PC-3 (cell line): ENCODE measurements around the gene SRD5A3.

ENCODE experiments used
- CTCF ChIP-seq: fragments of 300-600 bp; sonication (generic); conservative IDR thresholded peaks from 2 replicates; pipeline ENCODE4 v1.5.1; 2017; ENCODE audit warnings: antibody characterized with exemption, low read depth, mild to moderate bottlenecking, low read length
- EZH2 ChIP-seq: fragments of 300-600 bp; sonication (generic); IDR thresholded peaks from one replicate; pipeline ENCODE4 v1.6.1; 2017; ENCODE audit warnings: antibody characterized with exemption, mild to moderate bottlenecking, low read length; ENCODE audit not compliant: unreplicated experiment
- EZH2phosphoT487 ChIP-seq: fragments of 300-600 bp; sonication (generic); IDR thresholded peaks from 2 replicates; pipeline ENCODE4 v1.6.1; 2018; ENCODE audit warnings: mild to moderate bottlenecking, antibody characterized with exemption, low read length, borderline replicate concordance

GRCh38 chr4:55376698-55377097 lies 30.7 kb downstream of the SRD5A3 start:
- no peak for TF ChIP-seq CTCF
- TF ChIP-seq EZH2: no peak
- no peak for TF ChIP-seq EZH2phosphoT487
